GM20000 (cell line): ENCODE results near the gene B9D1.

ENCODE experiments used
- DNase-seq: peaks from one replicate; pipeline ENCODE4 v3.0.0; 2012; ENCODE audit warnings: low spot score
- CTCF ChIP-seq: IDR thresholded peaks from 2 replicates; pipeline ENCODE4 v1.5.1; 2012; ENCODE audit warnings: mild to moderate bottlenecking, control low read depth; ENCODE audit errors: extremely low read depth, missing control alignments

B9D1 gene

GRCh38 chr17:19362277-19363113 lies at the start of gene B9D1:
TSS of gene B9D1 (minus strand) at chr17:19362723. CDS start at chr17:19362569, 154 bp downstream.
- TF ChIP-seq CTCF: peak; percentile 88

GRCh38 chr17:19411631-19412030 lies 49.1 kb upstream of the B9D1 start:
- DNase-seq: no peak
- no peak for TF ChIP-seq CTCF

More at GRCh38 chr17:19362277-19363113, at the start of gene B9D1:
- DNase-seq: peak; percentile 98

GRCh38 chr17:19410875-19411620 lies 48.5 kb upstream of the B9D1 start, which contains the start of gene RNF112:
TSS of gene RNF112 (plus strand) at chr17:19411232. CDS start at chr17:19411409, 177 bp downstream.
- DNase-seq: no peak

GRCh38 chr17:19410091-19410490 lies 47.6 kb upstream of the B9D1 start:
- no peak for DNase-seq
- no peak for TF ChIP-seq CTCF

More at GRCh38 chr17:19410875-19411620, 48.5 kb upstream of the B9D1 start, which contains the start of gene RNF112:
- no peak for TF ChIP-seq CTCF

- DNase-seq: no peak
- no peak for TF ChIP-seq CTCF
Observed at GRCh38 chr17:19409509-19409908, 47.0 kb upstream of the B9D1 start.

GRCh38 chr17:19409066-19409465 lies 46.5 kb upstream of the B9D1 start:
- TF ChIP-seq CTCF: no peak
- DNase-seq: no peak

- DNase-seq: no peak
- no peak for TF ChIP-seq CTCF
Observed at GRCh38 chr17:19408346-19408710, 45.8 kb upstream of the B9D1 start.
